NCI-H2107 treated with DMSO at 0.1 percent for 48 hours (cell line): ENCODE data around the gene BRICD5.

Source experiments
- DNase-seq: peaks from one replicate; lab custom pipeline; 2025; ENCODE audit not compliant: unreplicated experiment; lab: John Stamatoyannopoulos, UW

BRICD5 gene

DNA sequence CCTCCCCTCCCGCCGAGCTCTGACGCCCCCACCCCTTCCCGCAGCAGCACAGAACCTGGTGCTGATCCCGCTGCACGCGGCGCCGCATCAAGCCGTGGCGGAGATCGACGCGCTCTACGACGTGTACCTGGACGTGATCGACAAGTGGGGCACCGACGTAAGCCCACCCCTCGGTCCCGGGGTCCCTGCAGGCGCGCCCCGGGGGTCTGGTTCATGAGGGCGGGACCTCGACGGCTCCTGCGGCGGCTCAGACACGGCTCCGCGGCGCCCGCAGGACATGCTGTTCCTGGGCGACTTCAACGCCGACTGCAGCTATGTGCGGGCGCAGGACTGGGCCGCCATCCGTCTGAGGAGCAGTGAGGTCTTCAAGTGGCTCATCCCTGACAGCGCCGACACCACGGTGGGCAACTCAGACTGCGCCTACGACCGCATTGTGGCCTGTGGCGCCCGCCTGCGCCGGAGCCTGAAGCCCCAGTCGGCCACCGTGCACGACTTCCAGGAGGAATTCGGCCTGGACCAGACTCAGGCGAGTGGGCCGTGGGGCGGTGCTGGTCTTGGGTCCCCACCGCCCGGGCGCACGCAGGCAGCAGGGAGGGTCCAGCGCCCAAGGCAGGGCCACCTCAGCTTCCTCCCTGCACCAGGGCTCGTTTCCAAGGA is 27.0 kb upstream of the BRICD5 start:
- no peak for DNase-seq

GRCh38 chr16:2237102-2237482 is 26.4 kb upstream of the BRICD5 start:
- DNase-seq: no peak

- DNase-seq: no peak
These were observed 25.9 kb upstream of the BRICD5 start, which contains the start of gene DNASE1L2 for GRCh38 chr16:2236337-2237101. TSS of gene DNASE1L2 (plus strand) at chr16:2236444. CDS start at chr16:2236817, 373 bp downstream.

- no peak for DNase-seq
These were observed 25.2 kb upstream of the BRICD5 start for GRCh38 chr16:2235695-2236336.

DNA sequence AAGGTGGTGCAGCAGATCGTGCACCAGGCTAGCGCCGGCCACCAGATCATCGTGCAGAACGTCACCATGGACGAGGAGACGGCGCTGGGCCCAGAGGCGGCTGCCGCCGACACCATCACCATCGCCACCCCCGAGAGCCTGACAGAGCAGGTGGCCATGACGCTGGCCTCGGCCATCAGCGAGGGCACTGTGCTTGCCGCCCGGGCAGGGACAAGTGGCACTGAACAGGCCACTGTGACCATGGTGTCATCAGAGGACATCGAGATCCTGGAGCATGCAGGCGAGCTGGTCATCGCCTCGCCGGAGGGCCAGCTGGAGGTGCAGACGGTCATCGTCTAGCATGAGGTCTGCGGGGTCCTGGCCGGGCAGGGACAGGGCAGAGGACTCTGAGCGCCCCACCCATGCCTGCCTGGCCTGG is 24.6 kb upstream of the BRICD5 start:
- no peak for DNase-seq

- no peak for DNase-seq
These were observed 24.1 kb upstream of the BRICD5 start for GRCh38 chr16:2234813-2235170.

DNA sequence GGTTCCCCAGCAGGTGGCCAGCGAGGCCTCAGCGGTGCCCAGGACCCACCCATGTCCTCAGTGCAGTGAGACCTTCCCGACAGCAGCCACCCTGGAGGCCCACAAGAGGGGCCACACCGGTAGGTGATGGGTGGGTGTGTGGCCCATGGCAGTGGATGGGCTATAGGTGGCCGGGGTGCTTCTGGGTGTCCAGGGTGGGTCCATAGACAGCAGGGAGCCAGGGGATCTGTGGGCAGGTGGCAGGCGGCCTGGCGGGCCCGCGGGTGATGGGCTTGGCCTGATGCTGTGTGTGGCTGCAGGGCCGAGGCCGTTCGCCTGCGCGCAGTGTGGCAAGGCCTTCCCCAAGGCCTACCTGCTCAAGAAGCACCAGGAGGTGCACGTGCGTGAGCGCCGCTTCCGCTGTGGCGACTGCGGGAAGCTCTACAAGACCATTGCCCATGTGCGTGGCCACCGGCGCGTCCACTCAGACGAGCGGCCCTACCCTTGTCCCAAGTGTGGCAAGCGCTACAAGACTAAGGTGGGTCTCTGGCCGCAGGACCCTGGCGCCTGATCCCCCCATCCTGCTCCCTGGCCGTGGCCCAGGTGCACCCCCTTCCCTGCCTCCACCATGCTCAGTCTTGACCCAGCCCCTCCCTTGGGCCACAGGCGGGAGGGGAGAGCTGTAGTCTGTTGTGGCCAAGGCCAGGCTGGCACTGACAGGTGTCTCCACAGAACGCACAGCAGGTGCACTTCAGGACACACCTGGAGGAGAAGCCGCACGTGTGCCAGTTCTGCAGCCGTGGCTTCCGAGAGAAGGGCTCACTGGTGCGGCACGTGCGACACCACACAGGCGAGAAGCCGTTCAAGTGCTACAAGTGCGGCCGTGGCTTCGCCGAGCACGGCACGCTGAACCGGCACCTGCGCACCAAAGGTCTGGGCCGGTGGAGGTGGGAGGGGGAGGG is 23.5 kb upstream of the BRICD5 start:
- peak; percentile 78 for DNase-seq

DNA sequence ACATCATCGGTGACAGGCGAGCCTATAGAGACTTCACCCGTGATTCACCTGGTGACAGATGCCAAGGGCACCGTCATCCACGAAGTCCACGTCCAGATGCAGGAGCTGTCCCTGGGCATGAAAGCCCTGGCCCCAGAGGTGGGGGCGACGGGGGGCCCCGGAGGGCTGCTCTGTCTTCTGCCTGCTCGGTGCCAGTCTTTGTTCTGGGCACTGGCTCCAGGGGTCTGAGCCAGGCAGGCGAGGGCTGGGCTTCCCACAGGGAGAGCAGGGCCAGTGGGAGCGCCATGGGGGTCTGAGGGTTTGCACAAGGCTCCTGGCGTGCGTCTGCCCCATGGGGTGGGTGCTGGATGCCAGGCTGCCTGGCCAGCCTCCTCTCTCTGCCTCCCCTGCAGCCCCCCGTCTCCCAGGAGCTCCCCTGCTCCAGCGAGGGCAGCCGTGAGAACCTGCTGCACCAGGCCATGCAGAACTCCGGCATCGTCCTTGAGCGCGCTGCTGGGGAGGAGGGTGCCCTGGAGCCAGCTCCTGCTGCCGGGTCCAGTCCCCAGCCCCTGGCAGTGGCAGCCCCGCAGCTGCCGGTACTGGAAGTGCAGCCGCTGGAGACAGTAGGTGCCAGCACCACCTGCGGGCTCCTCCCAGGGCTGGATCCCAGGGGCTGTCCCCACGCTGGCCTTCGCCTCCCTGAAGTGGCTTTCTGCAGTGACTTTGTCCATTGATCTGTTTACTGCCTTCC is 22.5 kb upstream of the BRICD5 start:
- peak; percentile 21 for DNase-seq

DNA sequence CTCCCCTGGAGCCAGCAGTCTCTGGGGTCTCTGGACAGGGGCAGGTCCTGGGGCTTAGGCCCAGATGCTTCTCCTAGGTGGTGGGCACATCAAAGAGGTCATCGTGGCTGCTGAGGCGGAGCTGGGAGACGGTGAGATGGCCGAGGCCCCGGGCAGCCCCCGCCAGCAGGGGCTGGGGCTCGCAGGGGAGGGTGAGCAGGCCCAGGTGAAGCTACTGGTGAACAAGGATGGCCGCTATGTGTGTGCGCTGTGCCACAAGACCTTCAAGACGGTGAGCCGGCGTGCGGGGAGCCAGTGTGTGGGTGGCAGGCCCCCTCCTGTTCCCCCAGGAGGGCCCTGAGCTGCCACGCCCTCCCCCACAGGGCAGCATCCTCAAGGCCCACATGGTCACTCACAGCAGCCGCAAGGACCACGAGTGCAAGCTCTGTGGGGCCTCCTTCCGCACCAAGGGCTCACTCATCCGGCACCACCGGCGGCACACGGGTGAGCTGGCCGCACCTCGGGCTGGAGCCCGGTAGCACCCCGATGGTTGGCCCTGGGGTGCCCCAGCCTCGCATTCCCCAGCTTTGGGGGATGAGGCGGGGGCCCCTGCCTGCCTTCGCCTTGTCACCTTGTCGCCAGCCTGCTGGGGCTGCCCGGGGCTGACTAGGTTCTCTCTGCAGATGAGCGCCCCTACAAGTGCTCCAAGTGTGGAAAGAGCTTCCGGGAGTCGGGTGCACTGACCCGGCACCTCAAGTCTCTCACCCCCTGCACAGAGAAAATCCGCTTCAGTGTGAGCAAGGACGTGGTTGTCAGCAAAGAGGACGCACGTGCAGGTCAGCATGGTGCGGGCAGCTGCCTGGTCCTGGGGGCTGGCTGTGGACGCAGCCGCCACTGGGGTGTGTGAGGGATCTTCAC is 21.7 kb upstream of the BRICD5 start:
- no peak for DNase-seq

GRCh38 chr16:2231016-2231931 is 20.6 kb upstream of the BRICD5 start:
- DNase-seq: peak; percentile 68

DNA sequence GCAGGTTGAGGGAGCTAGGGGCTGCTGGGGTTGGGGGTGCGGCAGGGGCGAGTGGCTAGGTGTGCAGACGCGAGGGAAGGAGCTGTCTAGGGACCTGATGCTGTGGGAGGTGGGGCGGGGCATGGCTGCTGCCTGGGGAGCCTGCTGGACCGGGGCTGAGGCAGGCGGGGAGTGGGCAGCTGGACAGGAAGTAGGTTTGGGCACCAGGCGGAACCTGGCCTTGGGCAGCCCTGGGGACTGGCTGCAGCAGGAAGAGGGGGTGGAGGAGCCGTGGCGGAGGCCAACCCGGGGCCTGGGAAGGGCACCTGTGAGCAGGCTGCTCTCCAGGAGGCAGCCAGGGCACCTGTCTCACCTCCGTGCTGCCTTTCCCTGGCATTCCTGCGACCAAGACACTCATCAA is 19.7 kb upstream of the BRICD5 start:
- no peak for DNase-seq

DNA sequence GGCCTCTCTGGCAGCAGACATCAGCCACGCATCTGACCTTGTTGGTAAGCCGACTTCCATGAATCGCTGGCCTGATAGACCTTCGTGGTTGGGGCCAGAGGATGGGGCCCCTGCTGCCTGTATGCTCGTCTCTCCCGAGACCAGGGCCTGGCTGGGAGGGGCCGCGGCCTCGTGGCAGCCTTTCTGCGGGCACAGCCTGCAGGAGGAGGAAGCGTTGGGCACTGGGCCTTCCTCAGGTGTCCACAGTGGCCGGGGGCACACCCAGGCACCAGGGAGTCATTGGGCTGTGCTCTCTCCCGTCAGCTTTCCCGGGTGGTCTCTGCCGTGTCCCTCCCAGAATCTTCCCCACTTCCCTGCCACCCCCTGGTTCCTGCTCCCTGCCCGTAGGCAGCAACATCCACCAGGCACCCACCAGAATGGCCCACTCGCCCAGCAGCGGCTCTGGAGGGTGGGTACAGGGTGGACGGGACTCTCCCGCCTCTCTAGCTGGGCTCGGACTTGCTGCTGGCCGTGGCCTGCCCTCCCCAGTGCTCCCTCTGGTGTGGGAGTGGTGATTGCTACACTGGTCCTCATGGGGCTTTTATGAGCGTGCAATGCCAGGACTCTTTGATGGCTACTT is 19.1 kb upstream of the BRICD5 start:
- no peak for DNase-seq

- DNase-seq: no peak
These were observed 18.4 kb upstream of the BRICD5 start for GRCh38 chr16:2229091-2229490.

- DNase-seq: no peak
These were observed 17.6 kb upstream of the BRICD5 start for GRCh38 chr16:2228161-2228824.

GRCh38 chr16:2226918-2227317 is 16.3 kb upstream of the BRICD5 start:
- no peak for DNase-seq

DNA sequence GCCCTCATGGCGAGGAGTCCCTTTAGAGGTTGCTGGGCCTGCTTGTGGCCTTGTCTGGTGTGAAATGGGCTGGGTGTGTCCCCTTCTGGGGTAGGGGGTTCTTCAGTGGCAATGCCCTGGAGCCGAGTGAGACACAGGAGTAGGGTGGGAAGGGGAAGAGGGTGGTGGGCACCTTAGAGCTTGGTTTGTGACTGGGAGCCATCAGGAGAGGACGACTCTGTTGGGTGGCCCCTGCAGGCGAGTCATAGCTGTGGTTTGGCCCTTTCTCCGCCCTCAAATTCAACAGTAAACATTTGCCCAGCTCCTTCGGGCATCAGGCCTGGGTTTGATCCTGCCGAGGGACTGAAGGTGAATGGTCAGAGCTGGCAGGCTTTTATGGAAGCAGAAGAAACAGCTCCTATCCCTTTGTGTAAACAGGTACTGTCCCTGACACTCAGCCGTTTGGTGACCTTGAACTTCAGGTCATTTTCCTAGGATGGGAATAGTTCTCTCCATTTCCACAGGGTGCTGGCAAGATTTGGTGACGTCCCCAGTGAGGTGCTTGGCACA is 15.7 kb upstream of the BRICD5 start:
- no peak for DNase-seq

- DNase-seq: no peak
These were observed 13.4 kb upstream of the BRICD5 start for GRCh38 chr16:2223942-2224486.
